ENCODE data around the gene FUT8.

FUT8 gene

GRCh38 chr14:65438266-65438933, 25.9 kb downstream of the FUT8 start:
- H4K20me1 ChIP-seq (ENCODE audit: insufficient read depth, low read length) = peaks cover 11% of the 10 kb centered on the region; the same call in 1 of the 2 replicates
- peaks cover 3% of the 10 kb centered on the region for H3K9me3 ChIP-seq (ENCODE audit: insufficient read depth, low read length, severe bottlenecking)
- ATAC-seq (ENCODE audit: insufficient read depth, low read depth) (peak; percentile 84), DNase-seq (peak; percentile 35)
- peak overlapping the region in 1 of 2 experiments; percentile 20; a peak in 2 of 4 replicates for H3K4me3 ChIP-seq (ENCODE audit: low read depth in 1 of 2, low read length in 2 of 2)
- H3K79me2 ChIP-seq (ENCODE audit: insufficient read depth, low read length) = peaks cover 96% of the 10 kb centered on the region
- H3K4me2 ChIP-seq (ENCODE audit: insufficient read depth, low read length) = peak overlapping the region; percentile 55
- H3K9ac ChIP-seq (ENCODE audit: low read depth, low read length) = peak overlapping the region; percentile 29
- H2AFZ ChIP-seq (ENCODE audit: low read depth, low read length) = no peak overlapping the region
- H3K36me3 ChIP-seq (ENCODE audit: insufficient read depth, low read length) = peaks cover 20% of the 10 kb centered on the region
- peak overlapping the region; percentile 76 for H3K27ac ChIP-seq (ENCODE audit: low read length)
- H3K27me3 ChIP-seq (ENCODE audit: insufficient read depth, low read length, poor library complexity) = no peaks in the 10 kb centered on the region
- TF ChIP-seq EZH2 (IDR thresholded peaks at IDR 0.05; ENCODE audit: borderline replicate concordance, low read depth, low read length, severe bottlenecking) (no peak), CTCF (IDR thresholded peaks at IDR 0.05; ENCODE audit: borderline replicate concordance, extremely low read depth, low read length, poor library complexity, severe bottlenecking) (no peak)
- H3K4me1 ChIP-seq (ENCODE audit: insufficient read depth, low read length) = peaks cover 60% of the 10 kb centered on the region

- peak overlapping the region; percentile 76 for H3K27ac ChIP-seq (ENCODE audit: low read length)
- peaks cover 20% of the 10 kb centered on the region for H3K36me3 ChIP-seq (ENCODE audit: insufficient read depth, low read length)
- peak overlapping the region; percentile 55 for H3K4me2 ChIP-seq (ENCODE audit: insufficient read depth, low read length)
- H3K4me1 ChIP-seq (ENCODE audit: insufficient read depth, low read length) = peaks cover 53% of the 10 kb centered on the region
- H4K20me1 ChIP-seq (ENCODE audit: insufficient read depth, low read length) = peaks cover 9% of the 10 kb centered on the region; the same call in 1 of the 2 replicates
- no peak overlapping the region for H2AFZ ChIP-seq (ENCODE audit: low read depth, low read length)
- peak overlapping the region in 1 of 2 experiments; percentile 7; a peak in 1 of 4 replicates for H3K4me3 ChIP-seq (ENCODE audit: low read depth in 1 of 2, low read length in 2 of 2)
- ATAC-seq (ENCODE audit: insufficient read depth, low read depth) (no peak), DNase-seq (no peak)
- H3K9ac ChIP-seq (ENCODE audit: low read depth, low read length) = peak overlapping the region; percentile 29; the same call in 1 of the 2 replicates
- peaks cover 3% of the 10 kb centered on the region for H3K9me3 ChIP-seq (ENCODE audit: insufficient read depth, low read length, severe bottlenecking)
- H3K79me2 ChIP-seq (ENCODE audit: insufficient read depth, low read length) = peaks cover 95% of the 10 kb centered on the region
- no peaks in the 10 kb centered on the region for H3K27me3 ChIP-seq (ENCODE audit: insufficient read depth, low read length, poor library complexity)
- TF ChIP-seq CTCF (IDR thresholded peaks at IDR 0.05; ENCODE audit: borderline replicate concordance, extremely low read depth, low read length, poor library complexity, severe bottlenecking) (no peak), EZH2 (IDR thresholded peaks at IDR 0.05; ENCODE audit: borderline replicate concordance, low read depth, low read length, severe bottlenecking) (no peak)
Observed at GRCh38 chr14:65439117-65439516, 26.6 kb downstream of the FUT8 start.

- no peak overlapping the region for H2AFZ ChIP-seq (ENCODE audit: low read depth, low read length)
- peaks cover 22% of the 10 kb centered on the region for H3K36me3 ChIP-seq (ENCODE audit: insufficient read depth, low read length)
- TF ChIP-seq EZH2 (IDR thresholded peaks at IDR 0.05; ENCODE audit: borderline replicate concordance, low read depth, low read length, severe bottlenecking) (no peak), CTCF (IDR thresholded peaks at IDR 0.05; ENCODE audit: borderline replicate concordance, extremely low read depth, low read length, poor library complexity, severe bottlenecking) (no peak)
- no peak overlapping the region for H3K27ac ChIP-seq (ENCODE audit: low read length)
- peaks cover 95% of the 10 kb centered on the region for H3K79me2 ChIP-seq (ENCODE audit: insufficient read depth, low read length)
- H3K27me3 ChIP-seq (ENCODE audit: insufficient read depth, low read length, poor library complexity) = no peaks in the 10 kb centered on the region
- H3K9ac ChIP-seq (ENCODE audit: low read depth, low read length) = no peak overlapping the region
- peaks cover 9% of the 10 kb centered on the region; the same call in 1 of the 2 replicates for H4K20me1 ChIP-seq (ENCODE audit: insufficient read depth, low read length)
- H3K4me3 ChIP-seq (ENCODE audit: low read depth in 1 of 2, low read length in 2 of 2) = no peak overlapping the region
- DNase-seq (no peak), ATAC-seq (ENCODE audit: insufficient read depth, low read depth) (no peak)
- H3K9me3 ChIP-seq (ENCODE audit: insufficient read depth, low read length, severe bottlenecking) = peaks cover 3% of the 10 kb centered on the region
- H3K4me1 ChIP-seq (ENCODE audit: insufficient read depth, low read length) = peaks cover 42% of the 10 kb centered on the region
- no peak overlapping the region for H3K4me2 ChIP-seq (ENCODE audit: insufficient read depth, low read length)
Observed at GRCh38 chr14:65440230-65440629, 27.7 kb downstream of the FUT8 start.

Data from DND-41 (cell line).